NCI-H69 (cell line): ENCODE results near the gene RASSF10.
A peak's percentile ranks its signal among the peaks of the same experiment; 100 is the strongest.
"Not testable (repeated sequence)": the region's sequence is repeated elsewhere in the genome, so short reads cannot be mapped to it uniquely, and the experiment has no call there.

ENCODE experiments used
- DNase-seq: peaks from one replicate; lab custom pipeline; 2025; lab: John Stamatoyannopoulos, UW

The RASSF10 gene

GRCh38 chr11:13026722-13027121 is 17.6 kb downstream of the RASSF10 start:
- DNase-seq = no peak

DNA sequence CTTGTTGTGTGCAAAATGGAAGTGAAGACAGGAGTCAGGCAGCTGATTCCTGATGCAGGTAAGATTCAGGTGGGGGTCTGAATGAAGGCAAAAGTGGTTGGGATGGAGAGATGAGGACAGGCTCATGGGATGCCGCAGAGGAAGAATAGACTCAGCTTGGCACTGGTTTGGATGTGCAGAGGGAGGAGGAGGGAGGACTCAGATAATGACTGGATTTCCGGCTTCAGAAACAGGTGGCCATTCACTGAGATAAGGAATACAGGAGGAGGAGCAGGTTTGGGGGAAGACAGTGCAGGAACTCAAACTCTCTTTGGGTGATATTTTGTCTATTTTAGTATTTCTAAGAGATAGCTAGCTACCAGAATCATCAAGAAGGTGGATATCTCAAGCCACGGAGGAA is 19.2 kb downstream of the RASSF10 start:
- DNase-seq = peak; percentile 6

DNA sequence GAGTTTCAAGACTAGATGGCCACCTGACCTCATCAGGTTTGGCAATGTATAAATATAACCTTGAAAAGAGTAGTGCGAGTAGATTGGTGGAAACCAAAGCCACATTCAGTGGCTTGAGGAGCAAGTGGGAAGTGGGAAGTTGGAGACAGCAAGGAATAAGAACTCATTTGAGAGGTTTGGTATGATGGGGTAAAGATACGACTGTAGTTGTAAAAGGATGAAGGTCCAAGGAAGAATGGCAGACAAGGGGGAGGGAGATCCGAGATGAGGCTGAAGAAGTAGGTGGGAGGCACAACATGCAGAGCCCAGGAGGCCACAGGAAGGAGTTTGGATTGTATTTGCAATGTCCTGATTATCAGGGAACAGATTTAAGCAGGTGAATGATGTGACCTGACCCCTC is 20.8 kb downstream of the RASSF10 start:
- DNase-seq = no peak

DNA sequence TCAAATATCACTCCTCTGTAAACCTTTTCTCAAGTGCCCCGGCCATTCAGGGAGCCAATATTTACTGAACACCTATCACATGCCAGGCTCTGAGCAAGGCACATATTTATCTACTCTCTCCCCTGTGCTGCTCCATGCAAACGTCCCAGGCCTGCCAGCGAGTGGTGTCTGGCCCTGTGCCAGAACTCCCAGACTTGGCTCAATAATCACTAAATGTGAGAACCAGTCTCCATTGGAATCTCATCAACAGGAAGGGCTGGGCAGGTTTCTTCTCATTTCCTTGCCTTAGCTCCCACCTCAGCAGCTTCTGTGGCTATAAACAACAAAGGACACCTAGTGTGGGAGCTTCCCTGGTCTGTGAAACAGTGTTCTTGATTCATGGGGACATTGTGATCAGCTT is 21.7 kb downstream of the RASSF10 start:
- peak; percentile 83 for DNase-seq

DNA sequence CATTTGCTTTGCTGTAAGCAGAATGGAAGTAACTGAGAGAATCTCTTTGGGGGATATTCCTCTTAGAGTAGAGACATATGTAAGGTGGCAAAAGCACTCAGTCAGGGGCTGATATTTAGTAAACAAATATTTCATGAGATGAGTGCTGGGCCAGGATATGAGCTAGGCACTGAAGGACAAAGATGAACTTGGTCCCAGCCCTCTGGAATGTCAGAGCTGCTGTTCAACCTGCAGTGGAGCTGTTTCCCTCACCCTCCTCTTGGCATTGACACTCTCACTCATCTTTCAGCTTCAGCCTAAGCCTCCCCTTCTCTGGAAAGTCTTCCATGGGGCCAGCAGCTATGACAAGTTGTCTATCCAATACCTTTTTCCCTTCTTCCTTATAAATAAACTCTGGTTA is 22.2 kb downstream of the RASSF10 start:
- no peak for DNase-seq

- DNase-seq = peak; percentile 73
These were observed 24.8 kb downstream of the RASSF10 start for GRCh38 chr11:13033760-13034533.

GRCh38 chr11:13035711-13036110 is 26.6 kb downstream of the RASSF10 start:
- no peak for DNase-seq

DNA sequence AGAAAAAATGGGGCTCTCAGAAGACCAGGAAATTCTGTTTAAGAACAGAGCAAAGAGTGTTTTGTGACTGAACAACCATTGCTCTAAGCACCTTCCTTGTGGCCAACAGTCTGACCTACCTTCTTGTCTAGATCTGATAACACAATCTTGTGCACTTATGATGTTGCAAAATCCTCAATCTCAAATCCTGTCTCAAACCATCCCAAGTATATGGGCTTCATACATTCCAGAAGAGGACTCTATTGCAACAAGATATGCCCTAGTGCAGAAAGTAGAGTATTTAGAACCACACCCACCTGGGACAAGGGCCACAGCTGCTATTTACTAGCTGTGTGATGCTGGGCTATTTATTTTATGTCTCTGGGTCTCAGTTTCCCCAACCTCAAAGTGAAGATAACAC is 27.1 kb downstream of the RASSF10 start:
- no peak for DNase-seq

DNA sequence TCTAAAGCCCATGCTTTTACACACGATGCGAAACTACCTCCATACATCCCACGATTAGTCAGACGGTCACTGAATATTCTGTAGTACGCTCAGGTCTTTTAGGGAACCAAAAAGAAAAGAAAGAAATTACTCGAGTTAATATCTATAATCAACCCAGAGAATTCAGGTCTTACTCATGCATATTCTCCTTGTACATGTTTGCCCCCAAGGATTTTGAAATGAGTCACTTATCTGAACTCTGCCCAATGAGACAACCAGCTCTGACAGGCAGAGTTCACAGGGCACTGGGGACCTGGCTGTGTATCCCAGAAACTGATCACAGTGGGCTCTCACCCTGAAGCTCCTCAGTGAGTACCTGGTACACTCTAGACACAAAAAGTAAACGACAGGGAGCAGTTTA is 29.2 kb downstream of the RASSF10 start:
- DNase-seq = no peak

DNA sequence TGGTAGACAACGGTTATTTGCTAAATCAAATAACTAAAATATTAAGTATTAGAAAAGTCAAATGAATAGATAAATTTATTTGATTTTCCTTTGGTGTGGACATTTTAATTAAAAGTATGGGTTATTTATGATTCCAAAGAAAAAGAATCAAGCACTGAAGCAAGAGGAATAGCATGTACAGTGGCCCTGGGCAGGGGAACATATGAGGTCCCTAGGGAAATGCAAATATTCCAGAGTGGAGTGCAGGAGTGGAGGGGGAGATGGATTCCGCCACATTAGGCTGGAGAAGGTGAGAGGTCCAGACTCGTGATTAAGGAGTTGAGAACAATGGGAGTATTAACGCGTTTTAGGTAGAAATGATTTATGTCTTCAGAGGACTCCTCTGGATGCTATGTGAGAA is 30.0 kb downstream of the RASSF10 start:
- DNase-seq = peak; percentile 30

DNA sequence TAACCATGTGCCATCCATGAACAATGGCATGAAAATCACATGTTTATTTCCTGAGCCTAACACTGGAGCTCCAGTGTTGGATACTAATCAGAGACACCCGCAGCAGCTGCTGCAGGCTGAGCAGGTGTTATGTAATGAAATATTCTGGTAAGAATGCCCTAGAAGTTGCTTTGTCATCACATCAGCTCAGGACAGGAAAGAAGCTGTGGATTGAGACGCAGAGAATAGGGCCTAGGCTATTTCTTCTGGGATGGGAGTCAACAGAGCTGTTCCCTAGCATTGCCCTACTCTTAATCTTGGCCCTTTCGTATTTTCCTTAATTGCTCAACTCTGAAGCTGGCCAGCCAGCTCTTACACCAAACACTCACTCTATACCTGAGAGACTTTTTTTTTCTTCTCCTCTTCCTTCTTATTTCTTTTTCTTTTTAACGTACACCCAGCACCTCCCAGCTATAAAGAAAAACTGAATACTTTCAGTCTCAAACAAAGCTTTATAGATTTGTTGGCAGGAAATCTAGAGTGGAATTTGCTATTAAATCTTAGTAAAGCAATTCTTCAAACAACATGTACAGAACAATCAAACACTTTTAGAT is 31.9 kb downstream of the RASSF10 start:
- peak; percentile 22 for DNase-seq

- DNase-seq = no peak
These were observed 33.8 kb downstream of the RASSF10 start for GRCh38 chr11:13042873-13043342.

DNA sequence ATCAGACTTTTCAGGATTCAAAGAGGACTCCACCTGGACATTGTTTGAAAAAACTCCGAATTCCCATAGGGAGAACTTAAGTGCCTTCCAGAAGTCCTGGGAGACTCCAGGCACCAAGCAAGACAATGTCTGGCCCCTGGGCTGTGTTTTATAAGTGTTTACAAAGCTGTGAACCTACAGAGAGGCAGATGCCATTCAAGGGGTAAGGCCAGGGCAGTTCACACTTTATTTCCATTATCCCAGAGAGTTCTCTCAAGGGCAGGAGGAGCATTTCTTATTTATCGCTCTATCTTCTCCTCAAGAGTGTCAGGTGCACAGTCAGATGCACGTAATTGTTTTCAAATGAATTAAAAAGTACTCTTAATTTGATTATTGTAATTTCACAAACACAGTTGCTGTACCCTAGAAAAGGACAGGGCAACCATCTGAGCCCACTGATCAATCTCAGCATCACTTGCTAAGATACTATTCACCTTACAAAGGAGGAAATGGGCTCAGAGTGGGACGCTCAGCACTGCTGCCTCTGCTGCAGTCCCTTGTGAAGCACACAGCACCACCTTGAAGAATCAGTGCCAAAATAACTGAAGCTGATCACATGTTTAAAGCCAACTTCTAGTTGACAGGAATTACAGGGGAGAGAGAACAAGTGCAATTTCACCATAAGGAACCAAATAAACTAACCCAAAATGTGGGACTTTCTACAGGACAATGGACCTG is 35.0 kb downstream of the RASSF10 start:
- DNase-seq = peak; percentile 53

GRCh38 chr11:13045089-13045488 is 36.0 kb downstream of the RASSF10 start:
- not testable (repeated sequence) for DNase-seq

GRCh38 chr11:13045734-13046133 is 36.6 kb downstream of the RASSF10 start:
- no peak for DNase-seq

DNA sequence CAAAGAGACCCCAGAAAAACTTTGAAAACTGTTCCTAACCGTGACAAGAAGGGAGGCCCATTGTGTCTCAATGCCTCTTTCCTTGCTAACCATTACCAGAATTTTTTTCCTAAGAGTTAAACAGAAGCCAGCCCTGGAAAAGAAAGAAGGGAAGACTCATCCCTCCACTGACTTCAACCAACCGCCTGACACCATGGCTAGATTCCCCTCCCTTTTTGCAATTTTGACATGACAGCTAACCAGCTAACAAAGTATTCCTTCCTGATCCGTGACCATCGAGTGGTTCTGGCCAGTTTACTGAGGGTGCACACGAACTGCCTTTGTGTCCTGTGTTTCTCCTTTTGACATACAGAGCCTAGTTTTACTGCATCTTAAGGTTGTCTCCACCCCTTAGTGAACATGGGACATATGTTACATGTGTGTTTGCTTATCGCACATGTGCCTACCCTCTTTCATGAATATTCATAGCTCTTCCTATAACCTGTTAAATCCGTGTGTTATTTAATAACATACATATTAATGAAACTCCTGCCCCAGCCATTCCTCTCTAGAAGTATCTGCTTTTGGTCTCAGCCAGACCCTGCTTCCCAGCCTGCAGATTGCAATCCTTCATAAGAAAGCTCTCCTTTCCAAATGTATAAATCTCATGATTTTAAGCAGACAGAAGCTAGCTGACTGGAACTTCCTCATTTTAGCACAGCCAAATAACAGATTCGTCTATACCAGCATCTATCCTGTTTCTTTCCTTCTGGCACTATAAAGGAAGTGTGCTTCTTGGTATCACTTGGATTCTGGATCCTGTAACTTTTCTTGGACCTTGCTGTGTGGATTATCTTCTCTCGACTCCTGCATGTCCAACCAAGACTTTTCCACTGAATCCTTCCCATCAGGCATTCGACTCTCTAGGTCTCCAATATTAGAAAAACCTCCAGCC is 37.8 kb downstream of the RASSF10 start:
- DNase-seq = no peak

GRCh38 chr11:13047884-13048283 is 38.8 kb downstream of the RASSF10 start:
- no peak for DNase-seq

- DNase-seq = no peak
These were observed 42.1 kb downstream of the RASSF10 start for GRCh38 chr11:13051257-13051656.

DNA sequence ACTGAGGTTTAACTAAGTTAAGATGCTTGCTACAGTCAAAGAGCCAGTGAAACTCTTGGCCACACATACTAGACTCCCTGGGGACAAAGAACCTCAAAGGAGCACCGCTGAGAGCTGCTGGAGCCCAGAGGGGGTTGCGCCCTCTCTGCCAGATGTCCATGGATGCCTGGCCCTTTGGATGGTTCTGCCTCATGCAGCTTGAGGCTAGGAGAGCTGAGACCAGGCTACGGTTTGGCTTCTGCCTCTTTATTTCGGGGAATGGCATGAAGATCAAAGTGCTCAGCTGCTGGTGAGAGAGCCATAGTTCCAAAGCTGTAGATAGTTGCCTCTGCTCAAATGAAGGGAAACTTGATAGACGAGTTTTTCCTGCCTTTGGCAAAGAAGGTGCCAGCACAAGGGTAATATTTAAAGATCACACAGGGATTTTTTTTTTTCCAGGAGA is 43.0 kb downstream of the RASSF10 start:
- DNase-seq = peak; percentile 31

- DNase-seq = peak; percentile 28
These were observed 44.3 kb downstream of the RASSF10 start for GRCh38 chr11:13053255-13053917.

DNA sequence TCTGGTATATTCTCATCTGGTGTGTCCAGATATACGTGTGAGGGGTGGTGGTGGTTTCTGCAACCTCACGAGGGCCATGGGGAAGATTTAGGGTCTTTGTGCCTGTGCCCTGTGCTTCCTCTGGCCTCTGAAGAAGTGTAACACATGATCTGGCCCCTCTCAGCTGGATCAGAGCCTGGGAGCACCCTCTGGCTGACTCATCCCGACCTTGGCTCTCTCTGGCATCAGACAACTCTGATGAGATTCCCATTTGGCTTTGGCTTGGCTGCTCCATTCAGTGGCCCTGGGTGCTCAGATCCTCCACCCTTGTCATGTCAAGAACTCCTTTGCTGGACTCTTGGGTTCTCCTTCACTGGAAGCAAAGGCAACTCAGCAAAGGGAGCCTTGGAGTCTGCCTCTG is 45.2 kb downstream of the RASSF10 start:
- DNase-seq = no peak
